GM13977 (cell line): Measurements from ENCODE around the gene TPBGL.

Experiments used
- DNase-seq: peaks from one replicate; pipeline ENCODE4 v3.0.0; 2012; ENCODE audit warnings: low spot score
- CTCF ChIP-seq: IDR thresholded peaks from 2 replicates; pipeline ENCODE4 v1.5.1; 2012; ENCODE audit warnings: mild to moderate bottlenecking, control low read depth; ENCODE audit not compliant: insufficient read depth; ENCODE audit errors: extremely low read depth, missing control alignments
- in situ Hi-C: fragments of 300-500 bp; cut with MboI; formaldehyde crosslinking; loops from one replicate; pipeline ENCODE4 v1.12.0; 2022; ENCODE audit warnings: low sequenced_read_pairs, low pct_unique_long_range_greater_than_20kb, mixed read lengths, inconsistent platforms; ENCODE audit not compliant: unreplicated experiment

The TPBGL gene

DNA sequence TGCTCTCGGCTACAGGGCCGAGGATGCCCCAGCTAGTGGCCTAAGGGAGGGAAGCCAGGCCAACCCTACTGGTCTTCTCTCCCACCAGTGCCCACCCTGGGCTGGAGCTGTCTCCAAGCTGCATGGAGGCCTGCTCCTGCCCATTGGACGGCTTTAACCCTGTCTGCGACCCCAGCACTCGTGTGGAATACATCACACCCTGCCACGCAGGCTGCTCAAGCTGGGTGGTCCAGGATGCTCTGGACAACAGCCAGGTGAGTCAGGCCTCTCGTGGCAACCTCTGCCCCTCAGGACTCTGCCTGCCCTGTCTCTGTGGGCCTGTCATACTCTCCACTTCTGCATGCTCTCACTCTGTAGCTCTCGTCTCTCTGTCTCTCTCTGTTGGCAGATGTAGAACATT, 44.1 kb upstream of the TPBGL start:
- DNase-seq: no peak

DNA sequence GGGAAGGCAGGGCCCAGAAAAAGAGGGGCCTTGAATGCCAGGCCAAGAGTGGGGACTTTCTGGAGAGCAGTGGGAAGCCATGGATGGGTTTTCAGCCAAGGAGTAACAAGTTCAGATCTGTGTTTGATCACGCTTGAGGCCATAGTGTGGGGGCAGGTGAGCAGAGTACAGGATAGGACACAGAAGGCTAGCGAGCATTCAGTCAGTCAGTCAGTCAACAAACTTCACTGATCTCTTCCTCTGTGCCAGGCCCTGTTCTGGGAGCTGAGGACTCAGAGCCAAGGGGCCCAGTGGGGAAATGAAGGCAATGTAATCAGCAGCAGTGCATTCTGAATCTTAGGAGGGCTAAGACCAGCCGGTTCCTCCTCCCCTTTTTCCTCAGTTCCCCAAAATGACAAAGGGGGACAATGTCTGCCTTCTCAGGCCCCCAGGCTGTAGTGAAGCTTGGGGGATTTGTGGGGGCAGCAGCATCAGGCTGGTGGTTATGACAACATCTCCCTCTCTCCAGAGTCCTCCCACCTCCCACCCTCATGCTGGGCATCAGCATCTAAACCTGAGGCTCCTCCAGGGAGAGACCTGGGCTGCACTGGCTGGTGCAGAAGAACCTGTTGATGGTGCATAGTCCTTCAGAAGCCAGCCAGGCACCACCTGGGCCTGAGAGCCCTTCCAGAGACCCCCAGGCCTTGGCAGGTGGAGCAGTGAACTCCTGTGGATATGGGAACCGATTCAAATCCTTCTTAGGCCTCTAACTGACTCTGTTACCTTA, 42.9 kb upstream of the TPBGL start:
- DNase-seq: no peak
- no peak for TF ChIP-seq CTCF
- in situ Hi-C loops: no loop called here

More for the DNA sequence above, 44.1 kb upstream of the TPBGL start:
- in situ Hi-C loops: no loop called here
- no peak for TF ChIP-seq CTCF

DNA sequence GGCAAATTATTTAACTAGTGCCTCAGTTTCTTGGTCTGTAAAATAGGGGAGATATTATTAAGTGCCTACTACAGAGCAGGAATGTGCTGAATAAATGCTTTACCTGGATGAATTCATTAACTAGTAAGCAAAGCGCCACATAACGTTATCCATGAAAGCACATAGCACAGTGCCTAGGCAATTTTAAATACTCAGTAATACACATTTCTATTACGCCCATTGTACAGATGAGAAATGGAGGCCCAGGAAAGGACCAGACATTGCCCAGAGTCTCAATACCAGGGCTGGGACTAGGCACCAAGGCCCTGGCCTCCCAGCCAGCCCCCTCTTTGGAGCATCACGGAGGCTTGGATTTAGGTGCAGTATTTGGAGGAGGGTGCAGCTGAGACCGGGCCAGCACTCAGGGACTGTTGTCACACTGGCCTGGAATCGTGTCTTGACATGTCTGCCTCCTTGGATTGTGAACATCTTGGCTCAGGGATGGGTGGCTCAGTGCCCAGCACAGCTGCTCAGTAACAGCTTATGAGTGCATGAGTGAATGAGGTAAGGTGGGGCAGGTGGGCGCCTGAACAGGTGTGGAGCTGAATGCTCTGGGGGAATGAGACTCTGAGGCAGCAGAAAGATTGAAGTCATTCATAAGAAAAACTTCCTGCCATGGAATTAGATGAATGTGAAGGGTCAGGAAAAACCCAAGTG, 42.1 kb upstream of the TPBGL start:
- no peak for DNase-seq
- no peak for TF ChIP-seq CTCF
- in situ Hi-C loops: no loop called here

DNA sequence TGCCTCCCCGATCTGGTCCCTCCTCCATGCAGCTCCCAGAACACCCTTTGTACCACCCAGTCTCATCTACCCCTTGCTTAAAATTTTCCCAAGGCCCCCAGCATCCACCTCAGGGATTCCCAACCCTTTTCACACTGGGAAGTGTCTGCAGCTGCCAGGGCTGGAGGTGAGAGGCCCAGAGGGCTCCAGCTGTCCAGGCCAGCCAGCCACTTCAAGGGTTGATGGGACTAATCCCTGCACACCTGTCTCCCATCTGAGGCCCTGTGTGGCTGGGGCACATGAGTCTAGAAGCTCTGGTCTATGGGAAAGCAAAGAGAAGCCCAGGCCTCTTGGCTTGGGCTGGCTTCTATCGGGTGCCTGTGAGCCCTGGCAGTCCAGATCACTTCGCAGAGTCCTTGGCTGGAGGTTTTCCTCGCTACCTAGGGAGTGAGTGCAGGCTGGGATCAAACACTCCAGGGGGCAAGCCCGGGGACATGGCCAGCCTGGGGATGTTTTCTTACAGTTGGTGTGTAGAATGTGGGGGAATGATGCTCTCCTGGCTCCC, 41.1 kb upstream of the TPBGL start:
- in situ Hi-C loops: no loop called here
- DNase-seq: no peak
- TF ChIP-seq CTCF: no peak

DNA sequence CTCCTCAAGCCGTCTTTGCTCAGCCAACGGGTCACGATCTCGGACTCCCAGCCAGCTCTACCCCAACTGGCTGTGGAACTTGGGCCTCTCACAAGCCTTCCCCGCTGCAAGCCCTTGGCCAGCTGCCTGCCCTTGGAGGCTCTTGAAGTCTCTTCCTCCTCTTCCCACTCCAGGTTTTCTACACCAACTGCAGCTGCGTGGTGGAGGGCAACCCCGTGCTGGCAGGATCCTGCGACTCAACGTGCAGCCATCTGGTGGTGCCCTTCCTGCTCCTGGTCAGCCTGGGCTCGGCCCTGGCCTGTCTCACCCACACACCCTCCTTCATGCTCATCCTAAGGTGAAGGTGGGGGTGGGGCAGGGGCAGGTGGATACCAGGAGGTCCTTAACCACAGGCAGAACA, 40.5 kb upstream of the TPBGL start:
- in situ Hi-C loops: loop anchor here (10.0 to 25.0 kb wide), 3 partner anchors 55 to 263 kb away; partner anchors contain the start of genes SPCS2 and XRRA1
- no peak for TF ChIP-seq CTCF
- no peak for DNase-seq

DNA sequence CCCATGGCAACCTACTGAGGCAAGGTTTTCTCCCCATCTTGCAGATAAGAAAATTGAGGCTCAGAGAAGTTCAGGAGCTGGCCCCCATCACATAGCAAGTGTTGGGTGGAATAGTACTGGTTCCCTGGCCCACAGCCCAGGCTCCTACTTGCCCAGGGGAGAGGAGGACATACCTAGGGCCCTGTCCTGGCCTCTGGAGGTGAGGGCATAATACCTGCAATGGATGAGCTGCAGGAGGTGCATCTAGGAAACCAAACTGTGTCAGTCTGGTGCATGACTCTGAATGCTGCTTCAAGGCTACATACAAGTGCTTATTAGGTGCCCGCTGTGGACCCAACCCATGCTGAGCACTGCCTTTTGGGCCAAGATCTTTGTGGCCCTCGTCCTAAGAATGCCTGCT, 40.0 kb upstream of the TPBGL start:
- in situ Hi-C loops: loop anchor here (10.0 to 25.0 kb wide), 3 partner anchors 56 to 263 kb away; partner anchors contain the start of genes SPCS2 and XRRA1
- no peak for DNase-seq
- no peak for TF ChIP-seq CTCF
